B cell (primary cell): ENCODE measurements around the gene SNRPD2.

Source experiments
- CTCF ChIP-seq: fragments of 200-600 bp; IDR thresholded peaks from one replicate; pipeline ENCODE4 v1.8.0; 2022; ENCODE audit warnings: antibody characterized with exemption, mild to moderate bottlenecking
- EZH2 ChIP-seq: IDR thresholded peaks from 2 replicates; pipeline ENCODE4 v1.6.1; 2012; ENCODE audit warnings: borderline replicate concordance, low read depth, mild to moderate bottlenecking, moderate library complexity, low read length; ENCODE audit not compliant: insufficient read depth, poor library complexity, severe bottlenecking

DNA sequence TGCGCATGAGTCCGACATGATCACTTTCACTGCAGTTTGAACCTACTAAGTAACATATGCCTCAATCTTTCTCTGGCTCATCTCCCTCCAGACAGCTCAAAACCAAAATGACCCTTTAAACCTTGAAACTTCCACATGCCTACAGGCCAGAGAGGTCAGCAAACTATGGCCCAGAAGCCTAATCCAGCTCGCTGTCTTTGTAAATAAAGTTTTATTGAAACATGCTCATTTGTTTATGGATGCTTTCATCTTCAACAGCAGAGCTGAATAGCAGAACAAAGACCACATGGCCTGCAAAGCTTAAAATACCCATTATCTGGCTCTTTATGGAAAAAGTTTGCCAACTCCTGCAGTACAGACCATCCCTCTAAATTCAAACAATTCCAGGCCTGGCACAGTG is 23.4 kb upstream of the SNRPD2 start:
- TF ChIP-seq CTCF (no peak), EZH2 (no peak)
